Ishikawa (cell line): ENCODE results near the gene MBD1.

Source experiments
- CEBPB ChIP-seq: IDR thresholded peaks from 2 replicates; pipeline ENCODE4 v1.6.1; 2012
- CREB1 ChIP-seq: IDR thresholded peaks from 2 replicates; pipeline ENCODE4 v1.6.1; 2012; ENCODE audit warnings: low read depth
- EGR1 ChIP-seq: IDR thresholded peaks from 2 replicates; pipeline ENCODE4 v1.6.1; 2012
- EP300 ChIP-seq: IDR thresholded peaks from 2 replicates; pipeline ENCODE4 v1.6.1; 2012; ENCODE audit warnings: borderline replicate concordance
- FOXM1 ChIP-seq: IDR thresholded peaks from 2 replicates; pipeline ENCODE4 v1.6.1; 2012; ENCODE audit warnings: low read depth, borderline replicate concordance
- MAX ChIP-seq: IDR thresholded peaks from 2 replicates; pipeline ENCODE4 v1.6.1; 2012
- NFIC ChIP-seq: IDR thresholded peaks from 2 replicates; pipeline ENCODE4 v1.6.1; 2012
- RAD21 ChIP-seq: IDR thresholded peaks from 2 replicates; pipeline ENCODE4 v1.6.1; 2012; ENCODE audit warnings: low read depth
- REST ChIP-seq: IDR thresholded peaks from 2 replicates; pipeline ENCODE4 v1.6.1; 2012; ENCODE audit warnings: low read depth, mild to moderate bottlenecking
- TAF1 ChIP-seq: IDR thresholded peaks from 2 replicates; pipeline ENCODE4 v1.6.1; 2012; ENCODE audit warnings: low read depth, mild to moderate bottlenecking
- TCF12 ChIP-seq: IDR thresholded peaks from 2 replicates; pipeline ENCODE4 v1.6.1; 2012; ENCODE audit warnings: low read depth
- TEAD4 ChIP-seq: IDR thresholded peaks from 2 replicates; pipeline ENCODE4 v1.6.1; 2012
- USF1 ChIP-seq: IDR thresholded peaks from 2 replicates; pipeline ENCODE4 v1.6.1; 2012
- YY1 ChIP-seq: IDR thresholded peaks from 2 replicates; pipeline ENCODE4 v1.6.1; 2012; ENCODE audit warnings: low read depth
- ZBTB7A ChIP-seq: IDR thresholded peaks from 2 replicates; pipeline ENCODE4 v1.6.1; 2012; ENCODE audit warnings: low read depth

MBD1 gene

GRCh38 chr18:50285631-50286321 lies 4.5 kb upstream of the MBD1 start:
- TF ChIP-seq ZBTB7A (no peak), CREB1 (no peak), TAF1 (no peak), EP300 (no peak), REST (no peak), CEBPB (no peak), RAD21 (no peak), EGR1 (no peak), YY1 (no peak)

GRCh38 chr18:50285071-50285470 lies 3.7 kb upstream of the MBD1 start:
- TF ChIP-seq USF1 = no peak
- TF ChIP-seq NFIC = no peak
- TF ChIP-seq TEAD4 = no peak
- TF ChIP-seq TAF1 = no peak
- no peak for TF ChIP-seq YY1
- TF ChIP-seq CEBPB = no peak
- no peak for TF ChIP-seq MAX
- no peak for TF ChIP-seq FOXM1
- no peak for TF ChIP-seq TCF12

- TF ChIP-seq CEBPB (no peak), REST (no peak), CREB1 (no peak), FOXM1 (no peak), EGR1 (no peak), USF1 (no peak), TEAD4 (no peak), TCF12 (no peak), YY1 (no peak), TAF1 (no peak), NFIC (no peak), ZBTB7A (no peak), MAX (no peak), EP300 (no peak), RAD21 (no peak)
Observed at GRCh38 chr18:50284255-50284885, 3.0 kb upstream of the MBD1 start.

- TF ChIP-seq FOXM1 (no peak), USF1 (no peak), CREB1 (no peak), MAX (no peak), TAF1 (no peak), ZBTB7A (no peak), TEAD4 (no peak), EGR1 (no peak), RAD21 (no peak), NFIC (no peak), CEBPB (no peak), REST (no peak), YY1 (no peak), TCF12 (no peak), EP300 (no peak)
Observed at GRCh38 chr18:50283469-50284209, 2.3 kb upstream of the MBD1 start.
